ENCODE data around the gene IMP4. TPM values are rescaled to one million over a fixed set of nuclear protein-coding genes. Genes with fewer than 3 reads are reported as not detected.
A peak's percentile ranks its signal among the peaks of the same experiment; 100 is the strongest.

IMP4 gene
- total RNA-seq, 1 experiment from 2014 or later = 89.2 TPM

DNA sequence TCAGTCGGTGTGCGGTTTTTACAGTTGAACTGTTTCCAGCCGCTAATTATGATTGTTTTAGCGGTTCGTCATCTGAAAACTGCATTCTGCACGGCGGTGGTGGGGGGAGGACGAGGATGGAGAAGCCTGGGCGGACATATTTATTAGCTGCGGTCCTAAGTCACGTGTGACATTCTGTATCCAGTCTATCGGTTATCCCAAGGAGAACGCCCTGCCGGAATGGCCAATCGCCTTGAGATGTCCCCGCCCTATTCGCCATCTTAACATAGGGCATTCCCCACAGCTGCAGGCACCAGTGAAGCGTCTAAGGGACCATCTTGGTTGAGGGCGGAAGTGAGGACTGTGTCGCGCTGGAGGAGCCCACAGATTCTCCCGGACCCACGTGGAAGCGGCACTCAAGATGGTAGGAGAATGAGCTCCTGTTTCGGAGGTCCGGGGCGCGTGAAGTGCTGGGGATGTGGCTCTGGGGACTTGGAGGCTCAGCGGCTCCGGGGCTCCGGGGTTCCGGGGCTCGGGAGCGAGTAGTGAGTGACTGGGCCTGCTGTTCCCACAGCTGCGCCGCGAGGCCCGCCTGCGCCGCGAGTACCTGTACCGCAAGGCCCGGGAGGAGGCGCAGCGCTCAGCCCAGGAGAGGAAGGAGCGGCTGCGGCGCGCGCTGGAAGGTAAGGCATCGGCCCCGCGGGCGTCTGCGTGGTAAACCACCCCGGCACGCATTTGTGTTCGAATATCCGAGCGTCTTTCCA is at the start of gene IMP4 (continued):
- no peak for TF ChIP-seq MXD4 (CRISPR knock-in tag; IDR thresholded peaks at IDR 0.05; ENCODE audit: borderline replicate concordance)
- no peak for TF ChIP-seq SMAD4 (CRISPR knock-in tag; IDR thresholded peaks at IDR 0.05)
- TF ChIP-seq AR (CRISPR knock-in tag; IDR thresholded peaks at IDR 0.05) = no peak
- TF ChIP-seq, protein P1, sequence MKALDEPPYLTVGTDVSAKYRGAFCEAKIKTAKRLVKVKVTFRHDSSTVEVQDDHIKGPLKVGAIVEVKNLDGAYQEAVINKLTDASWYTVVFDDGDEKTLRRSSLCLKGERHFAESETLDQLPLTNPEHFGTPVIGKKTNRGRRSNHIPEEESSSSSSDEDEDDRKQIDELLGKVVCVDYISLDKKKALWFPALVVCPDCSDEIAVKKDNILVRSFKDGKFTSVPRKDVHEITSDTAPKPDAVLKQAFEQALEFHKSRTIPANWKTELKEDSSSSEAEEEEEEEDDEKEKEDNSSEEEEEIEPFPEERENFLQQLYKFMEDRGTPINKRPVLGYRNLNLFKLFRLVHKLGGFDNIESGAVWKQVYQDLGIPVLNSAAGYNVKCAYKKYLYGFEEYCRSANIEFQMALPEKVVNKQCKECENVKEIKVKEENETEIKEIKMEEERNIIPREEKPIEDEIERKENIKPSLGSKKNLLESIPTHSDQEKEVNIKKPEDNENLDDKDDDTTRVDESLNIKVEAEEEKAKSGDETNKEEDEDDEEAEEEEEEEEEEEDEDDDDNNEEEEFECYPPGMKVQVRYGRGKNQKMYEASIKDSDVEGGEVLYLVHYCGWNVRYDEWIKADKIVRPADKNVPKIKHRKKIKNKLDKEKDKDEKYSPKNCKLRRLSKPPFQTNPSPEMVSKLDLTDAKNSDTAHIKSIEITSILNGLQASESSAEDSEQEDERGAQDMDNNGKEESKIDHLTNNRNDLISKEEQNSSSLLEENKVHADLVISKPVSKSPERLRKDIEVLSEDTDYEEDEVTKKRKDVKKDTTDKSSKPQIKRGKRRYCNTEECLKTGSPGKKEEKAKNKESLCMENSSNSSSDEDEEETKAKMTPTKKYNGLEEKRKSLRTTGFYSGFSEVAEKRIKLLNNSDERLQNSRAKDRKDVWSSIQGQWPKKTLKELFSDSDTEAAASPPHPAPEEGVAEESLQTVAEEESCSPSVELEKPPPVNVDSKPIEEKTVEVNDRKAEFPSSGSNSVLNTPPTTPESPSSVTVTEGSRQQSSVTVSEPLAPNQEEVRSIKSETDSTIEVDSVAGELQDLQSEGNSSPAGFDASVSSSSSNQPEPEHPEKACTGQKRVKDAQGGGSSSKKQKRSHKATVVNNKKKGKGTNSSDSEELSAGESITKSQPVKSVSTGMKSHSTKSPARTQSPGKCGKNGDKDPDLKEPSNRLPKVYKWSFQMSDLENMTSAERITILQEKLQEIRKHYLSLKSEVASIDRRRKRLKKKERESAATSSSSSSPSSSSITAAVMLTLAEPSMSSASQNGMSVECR (CRISPR knock-in tag; IDR thresholded peaks at IDR 0.05; ENCODE audit: borderline replicate concordance) = peak; percentile 28; the same call in 1 of the 2 replicates
- no peak for TF ChIP-seq NFATC4 (CRISPR knock-in tag; IDR thresholded peaks at IDR 0.05)
- TF ChIP-seq, protein P2, sequence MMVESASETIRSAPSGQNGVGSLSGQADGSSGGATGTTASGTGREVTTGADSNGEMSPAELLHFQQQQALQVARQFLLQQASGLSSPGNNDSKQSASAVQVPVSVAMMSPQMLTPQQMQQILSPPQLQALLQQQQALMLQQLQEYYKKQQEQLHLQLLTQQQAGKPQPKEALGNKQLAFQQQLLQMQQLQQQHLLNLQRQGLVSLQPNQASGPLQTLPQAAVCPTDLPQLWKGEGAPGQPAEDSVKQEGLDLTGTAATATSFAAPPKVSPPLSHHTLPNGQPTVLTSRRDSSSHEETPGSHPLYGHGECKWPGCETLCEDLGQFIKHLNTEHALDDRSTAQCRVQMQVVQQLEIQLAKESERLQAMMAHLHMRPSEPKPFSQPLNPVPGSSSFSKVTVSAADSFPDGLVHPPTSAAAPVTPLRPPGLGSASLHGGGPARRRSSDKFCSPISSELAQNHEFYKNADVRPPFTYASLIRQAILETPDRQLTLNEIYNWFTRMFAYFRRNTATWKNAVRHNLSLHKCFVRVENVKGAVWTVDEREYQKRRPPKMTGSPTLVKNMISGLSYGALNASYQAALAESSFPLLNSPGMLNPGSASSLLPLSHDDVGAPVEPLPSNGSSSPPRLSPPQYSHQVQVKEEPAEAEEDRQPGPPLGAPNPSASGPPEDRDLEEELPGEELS (CRISPR knock-in tag; IDR thresholded peaks at IDR 0.05) = peak; percentile 67; the same call in 1 of the 2 replicates
- no peak for TF ChIP-seq TEAD1 (CRISPR knock-in tag; IDR thresholded peaks at IDR 0.05)
- TF ChIP-seq USF1 (CRISPR knock-in tag; IDR thresholded peaks at IDR 0.05) = peak; percentile 92
- no peak for TF ChIP-seq NR3C1 (CRISPR knock-in tag; conservative IDR thresholded peaks at IDR 0.05; ENCODE audit: low read depth)
- TF ChIP-seq, protein P3, sequence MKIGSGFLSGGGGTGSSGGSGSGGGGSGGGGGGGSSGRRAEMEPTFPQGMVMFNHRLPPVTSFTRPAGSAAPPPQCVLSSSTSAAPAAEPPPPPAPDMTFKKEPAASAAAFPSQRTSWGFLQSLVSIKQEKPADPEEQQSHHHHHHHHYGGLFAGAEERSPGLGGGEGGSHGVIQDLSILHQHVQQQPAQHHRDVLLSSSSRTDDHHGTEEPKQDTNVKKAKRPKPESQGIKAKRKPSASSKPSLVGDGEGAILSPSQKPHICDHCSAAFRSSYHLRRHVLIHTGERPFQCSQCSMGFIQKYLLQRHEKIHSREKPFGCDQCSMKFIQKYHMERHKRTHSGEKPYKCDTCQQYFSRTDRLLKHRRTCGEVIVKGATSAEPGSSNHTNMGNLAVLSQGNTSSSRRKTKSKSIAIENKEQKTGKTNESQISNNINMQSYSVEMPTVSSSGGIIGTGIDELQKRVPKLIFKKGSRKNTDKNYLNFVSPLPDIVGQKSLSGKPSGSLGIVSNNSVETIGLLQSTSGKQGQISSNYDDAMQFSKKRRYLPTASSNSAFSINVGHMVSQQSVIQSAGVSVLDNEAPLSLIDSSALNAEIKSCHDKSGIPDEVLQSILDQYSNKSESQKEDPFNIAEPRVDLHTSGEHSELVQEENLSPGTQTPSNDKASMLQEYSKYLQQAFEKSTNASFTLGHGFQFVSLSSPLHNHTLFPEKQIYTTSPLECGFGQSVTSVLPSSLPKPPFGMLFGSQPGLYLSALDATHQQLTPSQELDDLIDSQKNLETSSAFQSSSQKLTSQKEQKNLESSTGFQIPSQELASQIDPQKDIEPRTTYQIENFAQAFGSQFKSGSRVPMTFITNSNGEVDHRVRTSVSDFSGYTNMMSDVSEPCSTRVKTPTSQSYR (CRISPR knock-in tag; IDR thresholded peaks at IDR 0.05) = no peak
- TF ChIP-seq, protein P4, sequence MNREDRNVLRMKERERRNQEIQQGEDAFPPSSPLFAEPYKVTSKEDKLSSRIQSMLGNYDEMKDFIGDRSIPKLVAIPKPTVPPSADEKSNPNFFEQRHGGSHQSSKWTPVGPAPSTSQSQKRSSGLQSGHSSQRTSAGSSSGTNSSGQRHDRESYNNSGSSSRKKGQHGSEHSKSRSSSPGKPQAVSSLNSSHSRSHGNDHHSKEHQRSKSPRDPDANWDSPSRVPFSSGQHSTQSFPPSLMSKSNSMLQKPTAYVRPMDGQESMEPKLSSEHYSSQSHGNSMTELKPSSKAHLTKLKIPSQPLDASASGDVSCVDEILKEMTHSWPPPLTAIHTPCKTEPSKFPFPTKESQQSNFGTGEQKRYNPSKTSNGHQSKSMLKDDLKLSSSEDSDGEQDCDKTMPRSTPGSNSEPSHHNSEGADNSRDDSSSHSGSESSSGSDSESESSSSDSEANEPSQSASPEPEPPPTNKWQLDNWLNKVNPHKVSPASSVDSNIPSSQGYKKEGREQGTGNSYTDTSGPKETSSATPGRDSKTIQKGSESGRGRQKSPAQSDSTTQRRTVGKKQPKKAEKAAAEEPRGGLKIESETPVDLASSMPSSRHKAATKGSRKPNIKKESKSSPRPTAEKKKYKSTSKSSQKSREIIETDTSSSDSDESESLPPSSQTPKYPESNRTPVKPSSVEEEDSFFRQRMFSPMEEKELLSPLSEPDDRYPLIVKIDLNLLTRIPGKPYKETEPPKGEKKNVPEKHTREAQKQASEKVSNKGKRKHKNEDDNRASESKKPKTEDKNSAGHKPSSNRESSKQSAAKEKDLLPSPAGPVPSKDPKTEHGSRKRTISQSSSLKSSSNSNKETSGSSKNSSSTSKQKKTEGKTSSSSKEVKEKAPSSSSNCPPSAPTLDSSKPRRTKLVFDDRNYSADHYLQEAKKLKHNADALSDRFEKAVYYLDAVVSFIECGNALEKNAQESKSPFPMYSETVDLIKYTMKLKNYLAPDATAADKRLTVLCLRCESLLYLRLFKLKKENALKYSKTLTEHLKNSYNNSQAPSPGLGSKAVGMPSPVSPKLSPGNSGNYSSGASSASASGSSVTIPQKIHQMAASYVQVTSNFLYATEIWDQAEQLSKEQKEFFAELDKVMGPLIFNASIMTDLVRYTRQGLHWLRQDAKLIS (CRISPR knock-in tag; IDR thresholded peaks at IDR 0.05; ENCODE audit: borderline replicate concordance) = no peak
- TF ChIP-seq ATF1 (CRISPR knock-in tag; IDR thresholded peaks at IDR 0.05) = no peak
- no peak for TF ChIP-seq ZMAT4 (CRISPR knock-in tag; IDR thresholded peaks at IDR 0.05)
- TF ChIP-seq NR1H2 (CRISPR knock-in tag; IDR thresholded peaks at IDR 0.05) = no peak
- no peak for TF ChIP-seq GRHL2 (CRISPR knock-in tag; IDR thresholded peaks at IDR 0.05; ENCODE audit: insufficient replicate concordance, severe bottlenecking)
- TF ChIP-seq ZNF232 (CRISPR knock-in tag; IDR thresholded peaks at IDR 0.05) = no peak
- TF ChIP-seq SOX15 (CRISPR knock-in tag; IDR thresholded peaks at IDR 0.05) = no peak
- no peak for TF ChIP-seq ZNF317 (CRISPR knock-in tag; IDR thresholded peaks at IDR 0.05; ENCODE audit: borderline replicate concordance, low read depth)
- TF ChIP-seq KAT7 (CRISPR knock-in tag; IDR thresholded peaks at IDR 0.05; ENCODE audit: borderline replicate concordance) = no peak
- TF ChIP-seq SP1 (CRISPR knock-in tag; conservative IDR thresholded peaks at IDR 0.05) = peak; percentile 47; the same call in 1 of the 2 replicates

Data from WTC11 (cell line).